Effector CD8-positive, alpha-beta T cell (primary cell): ENCODE results near the gene FRMD6.

Experiments
- DNase-seq: peaks from one replicate; lab custom pipeline; 2025; lab: John Stamatoyannopoulos, UW

Gene FRMD6

DNA sequence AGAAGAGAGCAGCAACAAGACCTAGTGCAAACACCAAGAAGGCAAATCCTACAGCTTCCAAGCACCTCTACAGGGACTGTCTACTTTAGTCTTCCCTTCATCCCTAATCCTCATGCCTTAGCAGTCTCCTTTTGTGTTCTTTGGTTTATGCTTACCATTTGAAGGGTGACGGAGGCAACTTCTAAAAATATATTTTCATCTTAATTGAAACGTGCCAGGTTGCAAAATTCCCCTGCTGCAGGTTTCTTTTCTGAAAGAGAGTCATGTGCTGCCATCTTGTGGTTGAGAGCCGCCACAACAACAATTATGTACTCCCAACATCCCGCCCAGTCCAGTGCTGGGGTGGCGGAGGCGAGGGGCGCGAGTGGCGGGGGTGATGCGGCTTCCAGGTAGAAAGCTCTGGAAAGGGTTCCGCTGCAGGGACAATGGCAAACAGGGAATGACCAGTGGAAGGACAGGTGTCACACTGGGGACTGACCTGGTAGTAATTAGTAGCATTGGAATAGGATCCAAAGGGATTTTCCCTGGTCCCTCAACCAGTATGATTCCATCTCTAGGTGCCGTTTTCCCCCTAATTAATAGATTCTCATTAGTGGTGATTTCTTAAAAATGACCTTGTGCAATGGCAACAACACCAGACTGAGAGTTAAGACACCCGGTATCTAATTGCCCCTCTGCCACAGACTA is 128.4 kb downstream of the FRMD6 start:
- peak; percentile 59 for DNase-seq
